Femur (tissue), 1 donor: ENCODE data around the gene FAM3B.
A peak's percentile ranks its signal among the peaks of the same experiment; 100 is the strongest.
"Not testable (repeated sequence)": the region's sequence is repeated elsewhere in the genome, so short reads cannot be mapped to it uniquely, and the experiment has no call there.

Source experiments
- DNase-seq: peaks from one replicate; pipeline ENCODE4 v3.0.0-alpha.2; 2017

The FAM3B gene

DNA sequence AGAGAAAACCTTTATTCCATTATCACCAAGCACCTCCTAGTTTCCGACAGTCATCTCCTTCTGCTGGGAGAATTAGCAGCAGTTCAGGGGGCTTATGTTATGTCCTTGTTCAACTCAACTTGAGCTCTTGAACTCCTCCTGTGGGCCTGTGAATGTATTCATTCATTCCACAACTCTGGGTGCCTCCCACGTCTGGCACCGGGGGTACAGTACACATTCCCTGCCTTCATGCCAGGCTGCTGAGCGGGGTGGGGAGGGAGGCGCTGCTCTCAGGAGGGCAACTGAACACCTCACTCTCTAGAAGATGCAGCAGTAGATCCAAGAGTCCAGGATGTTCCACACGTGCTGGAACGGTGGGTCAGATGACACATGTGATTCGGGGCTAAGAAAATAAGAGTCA, 40.9 kb downstream of the FAM3B start:
- no peak for DNase-seq

DNA sequence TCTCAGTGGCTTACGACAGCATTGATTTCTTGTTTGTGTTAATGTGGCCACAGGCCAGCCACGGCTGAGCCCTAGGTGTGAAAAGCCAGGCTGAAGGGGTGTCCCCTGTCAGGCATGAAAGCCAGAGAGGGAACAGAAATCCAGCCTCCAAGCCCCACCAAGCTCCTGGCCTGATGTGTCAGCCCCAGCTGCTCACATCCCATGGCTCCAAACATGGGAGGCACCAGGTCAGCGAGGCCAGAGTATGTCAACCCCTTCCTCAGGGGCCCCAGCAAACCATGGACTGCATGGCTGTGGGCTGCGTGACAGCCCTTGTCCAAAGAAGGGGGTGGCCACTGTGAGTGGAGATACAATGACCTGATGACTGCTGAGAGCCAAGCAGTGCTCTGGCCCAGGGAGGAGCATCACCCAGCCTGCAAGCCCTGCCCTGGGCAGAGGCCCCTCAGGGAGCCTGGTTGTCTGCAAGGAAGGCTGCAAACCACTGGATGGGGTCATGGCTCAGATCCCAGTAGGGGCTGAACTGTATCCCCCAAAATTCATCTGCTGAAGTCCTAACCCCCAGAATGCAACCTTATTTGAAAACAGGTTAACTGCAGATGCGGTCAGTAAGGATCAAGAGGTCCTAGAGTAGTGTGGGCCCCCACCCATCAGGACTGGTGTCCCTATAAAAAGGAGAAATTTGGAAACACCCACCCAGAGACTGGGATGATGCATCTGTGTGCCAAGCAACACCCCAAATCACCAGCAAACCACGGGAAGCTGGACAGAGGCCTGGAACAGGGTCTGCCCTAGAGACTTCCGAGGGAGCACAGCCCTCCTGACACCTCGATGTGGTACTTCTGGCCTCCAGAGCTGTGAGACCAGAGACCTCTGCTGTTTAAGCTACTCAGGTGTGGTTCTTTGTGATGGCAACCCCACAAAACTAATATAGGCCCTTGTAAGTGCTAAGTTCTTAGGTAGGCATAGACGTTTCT, 41.9 kb downstream of the FAM3B start:
- DNase-seq = no peak

DNA sequence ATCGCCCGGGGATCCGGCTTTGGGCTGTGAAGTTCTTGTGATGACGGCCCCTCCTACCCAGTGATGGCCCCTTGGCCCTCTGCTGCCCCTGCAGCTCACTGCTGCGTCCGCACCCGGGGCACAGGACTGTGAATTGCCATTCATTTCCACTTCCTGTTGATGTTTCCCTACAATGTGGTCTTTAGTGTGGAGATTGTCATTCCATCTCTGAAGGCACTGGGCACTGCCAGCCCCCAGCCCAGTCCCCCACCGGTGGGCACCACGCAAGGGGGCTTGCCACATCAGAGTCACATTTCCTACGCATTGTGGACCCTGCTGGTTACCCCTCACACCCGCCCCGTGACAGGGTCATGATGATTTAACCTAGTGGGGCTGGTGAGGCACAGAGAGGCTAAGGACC, 42.7 kb downstream of the FAM3B start:
- DNase-seq = no peak

DNA sequence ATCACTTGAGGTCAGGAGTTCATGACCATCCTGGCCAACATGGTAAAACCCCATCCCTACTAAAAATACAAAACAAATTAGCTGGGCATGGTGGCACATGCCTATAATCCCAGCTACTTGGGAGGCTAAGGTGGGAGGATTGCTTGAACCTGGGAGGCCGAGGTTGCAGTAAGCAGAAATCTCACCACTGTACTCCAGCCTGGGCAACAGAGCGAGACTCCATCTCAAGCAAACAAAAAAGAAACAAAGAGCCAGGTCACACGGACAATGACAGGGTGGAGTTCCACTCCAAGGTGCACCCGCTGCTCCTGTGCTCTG, 43.1 kb downstream of the FAM3B start:
- not testable (repeated sequence) for DNase-seq

DNA sequence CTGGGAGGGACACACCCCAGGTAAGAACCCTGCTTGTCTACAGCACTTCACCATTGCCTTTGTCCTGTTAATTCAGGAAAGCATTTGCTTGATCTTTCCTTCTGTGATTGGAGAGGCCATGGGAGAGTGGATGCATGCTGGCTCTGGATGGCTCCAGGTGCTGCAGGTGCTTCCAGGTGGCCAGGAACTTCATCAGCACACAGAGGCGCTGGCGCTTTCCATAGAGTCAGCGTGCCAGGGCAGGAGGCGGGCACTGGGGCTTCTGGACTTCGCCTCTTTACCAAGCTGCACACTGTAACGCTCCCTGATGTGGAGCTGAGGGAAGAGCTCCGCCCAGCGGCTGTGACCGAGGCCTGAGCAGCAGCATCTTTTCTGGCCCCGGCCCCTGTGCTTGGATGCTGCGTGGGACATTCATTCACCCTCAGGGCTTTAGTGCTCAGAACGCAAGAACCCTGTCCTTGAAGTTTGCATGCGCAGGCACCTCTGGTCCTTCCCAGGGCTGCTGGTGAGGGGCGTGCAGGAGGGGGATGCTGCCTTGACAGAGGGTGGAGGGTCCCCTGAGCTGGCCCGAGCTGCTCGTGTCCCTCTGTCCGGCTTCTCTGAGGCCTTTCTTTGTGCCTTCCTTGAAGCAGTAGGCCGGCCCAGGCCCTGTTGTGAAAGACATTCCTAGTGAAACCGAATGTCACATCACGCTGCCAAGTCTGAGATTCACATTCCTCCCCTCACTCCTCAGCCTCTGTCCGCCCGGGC, 43.6 kb downstream of the FAM3B start:
- DNase-seq = no peak

DNA sequence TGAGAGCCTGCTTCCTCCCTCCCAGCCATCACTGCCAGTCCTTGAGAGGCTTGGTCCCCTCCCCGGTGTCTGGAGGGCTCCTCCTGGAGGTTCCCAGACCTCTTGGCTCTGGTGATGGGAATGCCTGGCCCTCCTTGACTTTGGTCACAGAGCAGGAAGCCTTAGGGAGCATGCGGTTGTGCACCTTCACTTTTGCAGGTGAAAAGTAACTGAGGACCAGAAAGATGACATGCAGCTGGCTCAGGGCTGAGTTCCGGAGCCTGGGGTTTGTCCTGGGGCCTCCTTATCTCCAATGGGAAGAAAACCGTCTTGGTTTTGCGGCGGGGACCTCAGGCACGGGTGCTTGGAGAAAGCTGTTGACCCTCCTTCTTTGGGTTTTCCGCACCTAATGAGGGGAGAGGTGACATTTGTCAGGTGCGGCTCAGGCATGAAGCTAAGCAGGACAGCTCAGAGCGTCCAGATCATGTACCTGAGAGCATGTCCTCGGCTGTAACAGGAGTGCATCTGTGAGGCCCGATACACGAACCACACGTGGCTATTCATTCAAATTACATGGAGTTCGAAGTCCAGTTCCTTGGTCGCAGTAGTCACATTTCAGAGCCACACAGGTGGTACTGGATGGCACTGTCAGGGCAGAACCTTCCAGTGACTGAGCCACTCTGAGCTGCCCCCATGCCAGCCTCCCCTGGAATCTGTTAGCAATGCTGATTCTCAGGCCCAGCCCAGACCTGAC, 44.6 kb downstream of the FAM3B start:
- no peak for DNase-seq

DNA sequence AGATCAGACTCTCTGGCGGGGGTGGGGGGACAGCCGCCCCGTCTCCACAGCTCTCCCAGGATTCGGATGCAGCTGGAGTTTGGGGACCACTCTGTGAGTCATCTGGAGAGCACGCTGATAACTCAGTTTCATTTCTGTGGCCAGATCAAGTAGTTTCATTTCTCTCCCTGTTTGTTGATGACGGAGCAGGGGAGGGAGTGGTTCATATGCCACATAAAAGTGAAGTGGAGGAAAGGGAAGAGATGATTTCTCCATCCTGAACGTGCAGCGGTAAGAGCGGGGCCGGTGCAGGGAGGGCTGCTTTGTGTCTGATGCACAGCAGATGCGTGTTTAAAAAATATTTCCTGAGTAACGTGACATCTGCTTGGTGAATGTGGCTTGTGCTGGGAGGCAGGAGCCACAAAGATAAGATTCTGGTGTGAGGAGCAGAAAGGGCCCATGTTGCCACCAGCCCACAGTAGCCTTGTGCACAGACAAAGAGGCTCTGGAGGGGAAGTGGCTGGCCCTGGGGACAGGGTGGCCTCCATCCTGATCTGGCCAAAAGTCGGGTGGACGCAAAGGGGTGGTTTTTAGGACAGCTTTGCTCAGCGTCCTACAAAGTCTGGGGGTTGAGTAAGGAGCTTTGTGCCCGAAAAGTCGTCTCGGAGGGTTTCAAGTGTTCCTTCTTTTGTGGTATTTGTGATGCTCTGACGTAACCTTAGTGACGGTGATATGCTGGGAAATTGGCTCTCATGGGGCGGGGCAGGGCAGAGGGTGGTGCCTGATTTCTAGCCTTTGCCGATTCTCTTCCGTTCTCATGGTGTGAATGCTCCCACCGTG, 45.4 kb downstream of the FAM3B start, which contains the start of gene MX2:
Gene MX2 (plus strand): TSS at position 242 of the 819 bp plus-strand sequence. CDS start 14,880 bp downstream, outside the sequence.
- DNase-seq = peak; percentile 55

DNA sequence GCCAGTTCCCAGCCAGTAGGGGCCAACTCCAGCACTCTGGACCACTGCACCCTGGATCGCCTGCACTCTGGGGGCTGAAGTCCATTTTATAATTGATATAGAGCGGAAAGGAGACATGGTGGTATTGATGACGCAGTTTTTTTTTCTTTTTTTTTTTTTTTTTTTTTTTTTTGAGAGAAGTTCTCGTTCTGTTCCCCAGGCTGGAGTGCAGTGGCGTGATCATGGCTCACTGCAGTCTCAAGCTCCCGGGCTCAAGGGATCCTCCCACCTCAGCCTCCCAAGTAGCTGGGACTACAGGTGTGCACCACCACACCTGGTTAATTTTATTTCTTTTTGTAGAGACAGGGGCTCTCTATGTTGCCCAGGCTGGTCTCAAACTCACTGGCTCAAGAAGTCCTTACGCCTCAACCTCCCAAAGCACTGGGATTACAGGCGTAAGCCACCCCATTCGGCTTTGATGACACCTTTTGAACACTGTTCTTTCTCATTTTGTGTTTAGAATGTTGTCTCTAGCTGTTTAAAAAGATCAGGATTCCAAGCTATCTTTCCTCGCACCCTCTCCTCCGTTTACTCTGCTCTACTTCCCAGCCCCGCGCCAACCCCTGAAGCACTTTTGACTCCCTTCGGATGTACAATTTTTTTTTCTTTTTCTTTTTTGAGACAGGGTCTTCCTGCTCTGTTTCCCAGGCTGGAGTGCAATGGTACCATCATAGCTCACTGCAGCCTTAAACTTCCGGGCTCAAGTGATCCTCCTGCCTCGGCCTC, 46.2 kb downstream of the FAM3B start:
- DNase-seq = no peak

DNA sequence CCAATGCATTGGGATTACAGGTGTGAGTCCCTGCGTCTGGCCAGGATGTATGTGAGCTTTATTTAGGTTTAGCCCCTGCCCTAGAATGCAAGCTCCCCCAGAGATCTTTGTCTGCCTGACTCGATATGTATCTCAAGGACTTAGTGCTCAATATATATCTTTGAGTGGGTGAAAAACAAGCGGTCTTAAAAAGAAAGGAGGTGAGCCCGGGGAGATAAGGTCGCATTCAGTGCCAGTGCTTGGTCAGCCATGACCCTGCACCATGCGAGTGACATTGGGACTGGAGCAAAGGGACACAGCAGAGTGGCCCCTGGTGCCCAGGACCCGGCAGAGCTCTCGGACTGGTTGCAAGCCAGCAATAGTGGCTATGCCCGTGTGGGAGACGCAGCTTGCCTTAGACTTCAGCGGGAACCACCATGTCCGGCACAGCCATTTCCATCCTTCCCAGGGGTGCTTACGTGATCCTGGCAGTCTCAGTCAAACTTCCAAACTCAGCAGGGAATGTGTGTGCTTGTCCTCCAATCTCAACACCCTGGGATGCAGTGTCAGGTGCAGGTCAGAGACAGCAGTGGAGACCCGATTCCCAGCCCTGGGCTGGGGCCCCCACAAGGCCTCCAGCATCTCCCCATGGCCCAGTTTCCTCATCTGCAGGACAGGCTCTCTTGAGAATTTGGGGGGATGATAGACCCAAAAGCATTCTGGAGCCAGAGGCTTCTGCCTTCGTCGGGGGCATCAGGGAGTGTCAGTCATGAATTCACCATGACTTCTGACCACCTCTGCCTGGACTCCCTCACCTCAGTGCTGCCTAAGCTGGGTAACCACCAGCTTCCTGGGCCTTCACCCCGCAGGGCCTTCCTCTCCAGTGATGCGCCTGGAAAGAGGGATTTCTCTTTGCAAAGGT, 47.0 kb downstream of the FAM3B start:
- no peak for DNase-seq

DNA sequence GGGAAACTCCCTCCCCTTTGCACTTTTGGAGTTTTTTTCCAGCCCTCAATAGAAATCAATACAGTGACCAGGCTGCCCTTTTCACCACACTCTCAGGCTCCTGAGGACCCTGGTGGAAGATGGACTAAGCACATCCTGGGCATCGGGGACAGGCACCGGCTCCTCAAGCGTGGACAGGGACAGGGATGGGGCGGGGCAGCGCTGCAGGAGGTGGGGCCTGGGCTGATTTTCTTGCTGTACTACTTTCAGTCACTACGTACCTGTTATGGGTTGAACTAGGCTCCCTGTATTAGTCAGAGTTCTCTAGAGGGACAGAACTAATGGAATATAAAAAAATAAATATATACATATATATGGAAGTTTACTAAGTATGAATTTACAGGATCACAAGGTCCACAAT, 47.7 kb downstream of the FAM3B start:
- DNase-seq = no peak

DNA sequence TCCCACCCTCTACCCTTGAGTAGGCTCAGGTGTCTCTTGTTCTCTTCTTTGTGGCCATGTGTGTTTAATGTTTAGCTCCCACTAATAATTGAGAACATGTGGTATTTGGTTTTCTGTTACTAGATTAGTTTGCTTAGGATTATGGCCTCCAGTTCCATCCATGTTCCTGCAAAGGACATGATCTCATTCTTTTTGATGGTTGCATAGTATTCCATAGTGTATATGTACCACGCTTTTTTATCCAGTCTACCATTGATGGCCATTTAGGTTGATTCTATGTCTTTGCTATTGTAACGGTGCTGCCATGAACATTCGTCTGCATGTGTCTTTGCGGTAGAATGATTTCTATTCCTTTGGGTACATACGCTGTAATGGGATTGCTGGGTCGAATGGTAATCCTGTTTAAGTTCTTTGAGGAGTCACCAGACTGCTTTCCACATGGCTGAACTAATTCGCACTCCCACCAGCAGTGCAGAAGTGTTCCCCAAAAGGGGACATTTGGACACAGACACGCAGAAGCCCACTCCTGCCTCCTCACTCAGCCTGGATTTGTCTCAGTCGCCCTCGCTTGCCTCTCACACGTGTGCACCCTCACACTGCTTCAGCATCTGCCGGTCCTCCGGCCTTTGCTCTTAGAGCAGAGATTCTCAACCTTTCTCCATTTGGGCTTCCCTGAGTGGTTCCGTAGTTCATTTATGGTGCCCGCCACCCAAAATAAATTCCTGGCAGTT, 48.9 kb downstream of the FAM3B start:
- DNase-seq = no peak

DNA sequence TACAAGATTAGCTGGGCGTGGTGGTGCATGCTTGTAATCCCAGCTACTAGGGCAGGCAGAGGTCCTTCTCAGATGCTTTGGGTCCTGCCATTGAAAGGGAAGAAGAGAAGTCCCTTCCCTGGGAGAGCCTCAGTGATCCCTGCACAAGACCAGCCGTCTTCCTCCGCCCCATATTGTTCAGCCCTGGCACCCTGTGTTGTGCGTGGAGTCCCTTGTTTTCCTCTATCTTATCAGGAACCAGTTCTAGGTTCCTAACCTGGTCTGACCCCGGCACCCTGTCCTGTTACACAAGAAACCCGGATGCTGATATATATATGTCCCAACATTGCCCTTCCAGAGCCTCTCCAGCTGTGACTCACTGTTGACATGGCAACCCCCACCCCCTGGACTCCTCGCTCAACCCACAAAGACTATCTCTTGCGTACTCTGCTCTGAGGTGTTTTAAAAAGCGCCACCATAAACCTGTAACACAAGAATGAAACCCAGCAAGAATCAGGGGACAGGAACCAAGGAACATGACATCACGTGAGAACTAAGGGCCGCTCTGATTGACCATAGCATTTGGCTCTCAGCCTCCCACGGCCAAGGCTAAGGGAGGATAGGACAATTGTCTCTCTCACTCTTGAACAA, 50.0 kb downstream of the FAM3B start:
- no peak for DNase-seq

DNA sequence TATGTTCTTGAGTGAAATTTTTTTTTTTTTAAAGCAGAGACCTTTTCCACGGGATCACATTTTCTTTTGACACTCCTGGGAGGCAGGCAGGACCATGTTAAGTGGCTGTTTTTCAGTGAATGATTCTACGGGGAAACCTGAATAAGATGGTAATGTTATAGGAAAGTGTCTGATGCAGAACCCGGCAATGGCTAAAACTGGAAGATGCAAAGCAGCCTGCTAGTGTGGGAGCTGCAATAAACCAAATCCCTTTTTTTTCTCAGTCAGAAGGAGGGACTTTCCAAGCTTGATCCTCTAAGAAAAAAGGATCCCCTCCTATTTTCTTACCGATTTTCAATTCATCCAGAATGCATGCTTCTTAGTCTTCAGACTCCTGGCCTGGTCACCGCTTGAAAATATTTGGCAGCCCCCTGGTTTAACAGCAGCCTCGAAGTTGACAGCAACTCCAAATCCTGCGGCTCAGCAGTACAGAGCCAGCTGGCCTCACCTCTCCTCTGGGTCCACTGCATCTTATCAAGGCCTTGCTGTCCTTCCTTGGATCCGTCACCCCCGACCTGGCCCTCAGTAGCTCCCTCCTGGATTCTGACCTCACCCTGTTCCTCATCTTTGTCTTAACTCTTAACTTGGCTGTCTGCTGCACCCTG, 50.8 kb downstream of the FAM3B start:
- no peak for DNase-seq

DNA sequence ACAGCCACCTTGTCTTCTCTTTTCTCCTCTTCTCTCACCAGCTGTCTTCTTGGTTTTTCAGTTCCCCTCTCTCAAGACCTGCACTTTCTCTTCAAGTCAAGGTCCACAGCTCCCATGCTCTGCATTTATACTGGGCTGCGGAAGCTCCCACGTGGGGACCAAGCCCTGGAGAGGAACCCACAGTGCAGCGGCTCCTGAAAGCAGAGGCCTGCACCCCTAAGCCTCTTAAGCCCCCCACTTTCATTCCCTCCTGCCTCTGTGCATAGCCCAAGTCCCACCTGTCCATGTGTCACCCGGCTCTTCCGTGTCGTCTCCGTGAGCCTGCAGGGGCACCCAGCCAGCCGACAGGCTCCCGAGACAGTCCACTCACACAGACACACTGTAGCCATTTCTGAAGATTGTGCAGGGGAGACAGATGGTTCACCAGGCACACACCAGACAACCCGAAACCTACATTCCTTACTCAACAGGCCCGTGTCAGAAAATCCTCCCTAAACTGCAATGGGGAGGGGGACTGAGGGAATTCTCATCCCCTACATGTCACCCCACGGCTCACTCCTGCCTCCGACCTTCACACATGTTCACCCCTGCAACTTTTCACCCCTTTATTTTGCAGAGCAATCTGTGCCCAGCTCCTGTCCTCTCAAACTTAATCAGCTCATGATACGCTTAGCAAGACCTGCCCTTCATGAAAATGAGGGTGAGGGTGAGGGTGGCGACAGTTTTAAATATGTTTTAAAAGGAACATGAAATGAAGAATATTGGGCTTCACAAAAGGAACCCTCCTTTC, 51.5 kb downstream of the FAM3B start:
- no peak for DNase-seq

DNA sequence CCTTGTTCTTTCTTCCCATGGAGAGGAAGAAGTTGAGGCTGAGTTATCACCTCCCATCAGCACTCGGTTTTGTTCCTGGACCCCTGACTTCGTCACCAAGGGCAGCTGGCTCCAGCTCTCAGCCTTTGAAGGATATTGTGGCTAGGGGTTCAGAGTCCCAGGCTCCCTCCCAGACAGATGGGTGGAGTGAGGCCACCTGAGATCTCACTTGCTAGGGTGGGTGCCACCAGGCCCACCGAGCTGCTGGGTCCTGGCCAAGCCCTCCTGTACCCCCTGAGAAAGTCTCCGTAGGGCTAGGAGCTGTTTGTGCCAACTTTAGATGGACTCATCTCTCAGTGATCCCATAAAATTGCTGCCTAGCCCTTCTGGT, 52.1 kb downstream of the FAM3B start:
- DNase-seq = peak; percentile 3

DNA sequence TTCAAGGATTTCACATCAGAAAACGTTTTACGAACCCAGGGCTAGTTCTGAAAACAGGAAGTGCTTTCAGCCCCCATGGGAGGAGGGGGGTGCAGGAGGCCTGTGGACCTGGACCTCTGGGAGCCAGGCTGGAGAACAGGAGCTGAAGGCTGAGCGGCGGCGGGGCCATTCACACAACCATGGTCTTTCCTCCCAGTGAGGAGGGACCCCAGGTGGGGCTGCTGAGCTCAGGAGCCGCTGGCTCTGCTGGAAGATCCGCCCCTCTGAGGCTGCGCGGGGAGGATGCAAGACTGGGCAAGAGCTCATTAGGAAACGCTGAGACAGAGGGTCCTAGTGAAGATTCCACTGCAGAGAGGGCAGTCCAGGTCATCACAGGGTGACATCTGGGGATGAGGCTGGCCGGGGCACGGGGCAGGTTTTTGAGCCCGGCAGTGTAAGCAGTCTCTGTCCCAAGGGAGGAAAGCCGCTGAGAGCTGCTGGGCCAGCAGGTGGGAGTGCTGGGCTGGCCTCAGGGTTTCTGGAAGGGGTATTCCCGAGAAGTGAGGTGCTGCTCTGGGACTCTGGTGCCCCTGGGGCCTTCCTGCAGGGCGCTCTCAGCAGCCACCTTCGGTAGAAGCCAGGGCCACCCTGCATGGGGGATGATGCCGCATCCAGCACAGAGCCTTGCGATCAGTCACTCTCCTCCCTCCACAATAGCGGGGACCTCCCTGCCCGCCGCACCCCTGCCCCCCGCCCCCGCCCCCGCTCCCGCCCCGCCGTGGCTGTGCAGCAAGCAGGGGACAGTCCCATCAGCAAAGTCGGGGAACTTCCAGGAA, 52.7 kb downstream of the FAM3B start:
- DNase-seq = peak; percentile 50
